Measurements from ENCODE around the gene STRADA. TPM values are rescaled to one million over a fixed set of nuclear protein-coding genes. Genes with fewer than 3 reads are reported as not detected.

STRADA gene
- 10 to 100 TPM; 21.1 to 33.2 (median 26.3) TPM for polyA plus RNA-seq (ENCODE audit: low read depth in 6 of 6)

- ATAC-seq (ENCODE audit: low read depth in 2 of 2) (peak; percentile 79 to 81), DNase-seq (peak; percentile 99)
- Mint-ChIP-seq H3K4me1 (peaks cover 12 to 33% (median 26%) of the 10 kb centered on the region in 3 donors), H3K9me3 (no peaks in the 10 kb centered on the region), H3K36me3 (no peaks in the 10 kb centered on the region), H3K27me3 (no peaks in the 10 kb centered on the region), H3K4me3 (peak within 1 kb of the TSS; percentile 83 to 99 (median 92)), H3K27ac (peak within 1 kb of the TSS; percentile 94 to 100 (median 98))
Measured at GRCh38 chr17:63741408-63742173, at the start of gene STRADA. TSS of gene STRADA (minus strand) at chr17:63741799. CDS start at chr17:63728369, 13,430 bp downstream.

- H3K4me1 Mint-ChIP-seq: peaks cover 0 to 5% (median 2%) of the 10 kb centered on the region in 3 donors
- no peak for DNase-seq
- H3K27me3 Mint-ChIP-seq: no peaks in the 10 kb centered on the region
- no peak overlapping the region for H3K4me3 Mint-ChIP-seq
- H3K36me3 Mint-ChIP-seq: peaks cover 11 to 13% of the 10 kb centered on the region in 2 donors
- H3K9me3 Mint-ChIP-seq: no peaks in the 10 kb centered on the region
- no peak for ATAC-seq (ENCODE audit: low read depth in 2 of 2)
- no peak overlapping the region for H3K27ac Mint-ChIP-seq
Measured at GRCh38 chr17:63790057-63790456, 48.5 kb upstream of the STRADA start.

- H3K4me3 Mint-ChIP-seq: no peak overlapping the region
- H3K27ac Mint-ChIP-seq: peak overlapping the region in 1 of 6 donors; percentile 58
- DNase-seq (no peak), ATAC-seq (ENCODE audit: low read depth in 2 of 2) (no peak)
- H3K36me3 Mint-ChIP-seq: no peaks in the 10 kb centered on the region
- H3K27me3 Mint-ChIP-seq: no peaks in the 10 kb centered on the region
- peaks cover 15 to 18% (median 17%) of the 10 kb centered on the region in 3 donors for H3K4me1 Mint-ChIP-seq
- H3K9me3 Mint-ChIP-seq: no peaks in the 10 kb centered on the region
Measured at GRCh38 chr17:63786971-63787711, 45.5 kb upstream of the STRADA start.

GRCh38 chr17:63786117-63786516 is 44.5 kb upstream of the STRADA start:
- Mint-ChIP-seq H3K36me3 (no peaks in the 10 kb centered on the region), H3K4me1 (peaks cover 20 to 25% (median 25%) of the 10 kb centered on the region in 3 donors), H3K9me3 (no peaks in the 10 kb centered on the region), H3K27ac (peak overlapping the region in 1 of 6 donors; percentile 27), H3K4me3 (no peak overlapping the region), H3K27me3 (no peaks in the 10 kb centered on the region)
- DNase-seq (no peak), ATAC-seq (ENCODE audit: low read depth in 2 of 2) (no peak)

- H3K27me3 Mint-ChIP-seq: no peaks in the 10 kb centered on the region
- H3K9me3 Mint-ChIP-seq: no peaks in the 10 kb centered on the region
- DNase-seq: no peak
- H3K36me3 Mint-ChIP-seq: no peaks in the 10 kb centered on the region
- no peak for ATAC-seq (ENCODE audit: low read depth in 2 of 2)
- no peak overlapping the region for H3K4me3 Mint-ChIP-seq
- no peak overlapping the region for H3K27ac Mint-ChIP-seq
- peaks cover 24 to 31% (median 30%) of the 10 kb centered on the region in 3 donors for H3K4me1 Mint-ChIP-seq
Measured at GRCh38 chr17:63785556-63785955, 44.0 kb upstream of the STRADA start.

- H3K27ac Mint-ChIP-seq: peak overlapping the region in 1 of 6 donors; percentile 33
- DNase-seq: no peak
- ATAC-seq (ENCODE audit: low read depth in 2 of 2): no peak
- H3K9me3 Mint-ChIP-seq: no peaks in the 10 kb centered on the region
- no peak overlapping the region for H3K4me3 Mint-ChIP-seq
- no peaks in the 10 kb centered on the region for H3K27me3 Mint-ChIP-seq
- peaks cover 33 to 46% (median 43%) of the 10 kb centered on the region in 3 donors for H3K4me1 Mint-ChIP-seq
- H3K36me3 Mint-ChIP-seq: no peaks in the 10 kb centered on the region
Measured at GRCh38 chr17:63783522-63783921, 41.9 kb upstream of the STRADA start.

GRCh38 chr17:63780928-63781327 is 39.3 kb upstream of the STRADA start:
- H3K36me3 Mint-ChIP-seq: no peaks in the 10 kb centered on the region
- no peaks in the 10 kb centered on the region for H3K9me3 Mint-ChIP-seq
- DNase-seq (no peak), ATAC-seq (ENCODE audit: low read depth in 2 of 2) (no peak)
- peak overlapping the region in 2 of 8 donors; percentile 37 to 42 for H3K4me3 Mint-ChIP-seq
- no peak overlapping the region for H3K27ac Mint-ChIP-seq
- peaks cover 48 to 68% (median 62%) of the 10 kb centered on the region in 3 donors for H3K4me1 Mint-ChIP-seq
- H3K27me3 Mint-ChIP-seq: no peaks in the 10 kb centered on the region

- peaks cover 50 to 70% (median 66%) of the 10 kb centered on the region in 3 donors for H3K4me1 Mint-ChIP-seq
- peak overlapping the region in 1 of 6 donors; percentile 85 for H3K27ac Mint-ChIP-seq
- ATAC-seq (ENCODE audit: low read depth in 2 of 2): no peak
- no peaks in the 10 kb centered on the region for H3K27me3 Mint-ChIP-seq
- H3K36me3 Mint-ChIP-seq: no peaks in the 10 kb centered on the region
- DNase-seq: no peak
- peak overlapping the region in 1 of 8 donors; percentile 37 for H3K4me3 Mint-ChIP-seq
- no peaks in the 10 kb centered on the region for H3K9me3 Mint-ChIP-seq
Measured at GRCh38 chr17:63780507-63780906, 38.9 kb upstream of the STRADA start.

GRCh38 chr17:63775420-63775819 is 33.8 kb upstream of the STRADA start:
- peak overlapping the region in 5 of 6 donors; percentile 20 to 100 (median 97) for H3K27ac Mint-ChIP-seq
- no peaks in the 10 kb centered on the region for H3K36me3 Mint-ChIP-seq
- no peaks in the 10 kb centered on the region for H3K27me3 Mint-ChIP-seq
- DNase-seq (no peak), ATAC-seq (ENCODE audit: low read depth in 2 of 2) (no peak)
- peak overlapping the region; percentile 90 to 99 (median 96) for H3K4me3 Mint-ChIP-seq
- peaks cover 48 to 72% (median 70%) of the 10 kb centered on the region in 3 donors for H3K4me1 Mint-ChIP-seq
- no peaks in the 10 kb centered on the region for H3K9me3 Mint-ChIP-seq

- no peaks in the 10 kb centered on the region for H3K27me3 Mint-ChIP-seq
- peak overlapping the region; percentile 92 to 100 (median 99) for H3K27ac Mint-ChIP-seq
- DNase-seq: no peak
- no peak for ATAC-seq (ENCODE audit: low read depth in 2 of 2)
- H3K36me3 Mint-ChIP-seq: no peaks in the 10 kb centered on the region
- H3K9me3 Mint-ChIP-seq: no peaks in the 10 kb centered on the region
- H3K4me1 Mint-ChIP-seq: peaks cover 48 to 72% (median 70%) of the 10 kb centered on the region in 3 donors
- peak overlapping the region; percentile 90 to 99 (median 96) for H3K4me3 Mint-ChIP-seq
Measured at GRCh38 chr17:63774969-63775265, 33.3 kb upstream of the STRADA start.

GRCh38 chr17:63774141-63774968 is 32.8 kb upstream of the STRADA start, which contains the start of gene DDX42:
TSS of gene DDX42 (plus strand) at chr17:63774170. CDS start at chr17:63787050, 12,880 bp downstream.
- H3K4me1 Mint-ChIP-seq: peaks cover 44 to 71% (median 67%) of the 10 kb centered on the region in 3 donors
- no peak for DNase-seq

GRCh38 chr17:63773272-63774140 is 31.9 kb upstream of the STRADA start, which contains the start of gene CCDC47:
TSS of gene CCDC47 (minus strand) at chr17:63773597. CDS start at chr17:63766175, 7,422 bp downstream.
- peak within 1 kb of the TSS; percentile 90 to 99 (median 96) for H3K4me3 Mint-ChIP-seq
- no peaks in the 10 kb centered on the region for H3K9me3 Mint-ChIP-seq
- no peaks in the 10 kb centered on the region for H3K27me3 Mint-ChIP-seq

More at GRCh38 chr17:63774141-63774968, 32.8 kb upstream of the STRADA start, which contains the start of gene DDX42:
- Mint-ChIP-seq H3K36me3 (no peaks in the 10 kb centered on the region), H3K27ac (peak within 1 kb of the TSS; percentile 97 to 100 (median 99)), H3K9me3 (no peaks in the 10 kb centered on the region), H3K4me3 (peak within 1 kb of the TSS; percentile 90 to 99 (median 96)), H3K27me3 (no peaks in the 10 kb centered on the region)
- ATAC-seq (ENCODE audit: low read depth in 2 of 2): peak; percentile 6 to 11

More at GRCh38 chr17:63773272-63774140, 31.9 kb upstream of the STRADA start, which contains the start of gene CCDC47:
- H3K36me3 Mint-ChIP-seq: no peaks in the 10 kb centered on the region
- H3K27ac Mint-ChIP-seq: peak within 1 kb of the TSS; percentile 97 to 100 (median 99)
- DNase-seq (peak; percentile 99), ATAC-seq (ENCODE audit: low read depth in 2 of 2) (peak; percentile 83 to 85)
- H3K4me1 Mint-ChIP-seq: peaks cover 43 to 73% (median 66%) of the 10 kb centered on the region in 3 donors

Data from naive B cell (primary cell).